ENCODE measurements around the gene SLC38A3.
A peak's percentile ranks its signal among the peaks of the same experiment; 100 is the strongest.

SLC38A3 gene

DNA sequence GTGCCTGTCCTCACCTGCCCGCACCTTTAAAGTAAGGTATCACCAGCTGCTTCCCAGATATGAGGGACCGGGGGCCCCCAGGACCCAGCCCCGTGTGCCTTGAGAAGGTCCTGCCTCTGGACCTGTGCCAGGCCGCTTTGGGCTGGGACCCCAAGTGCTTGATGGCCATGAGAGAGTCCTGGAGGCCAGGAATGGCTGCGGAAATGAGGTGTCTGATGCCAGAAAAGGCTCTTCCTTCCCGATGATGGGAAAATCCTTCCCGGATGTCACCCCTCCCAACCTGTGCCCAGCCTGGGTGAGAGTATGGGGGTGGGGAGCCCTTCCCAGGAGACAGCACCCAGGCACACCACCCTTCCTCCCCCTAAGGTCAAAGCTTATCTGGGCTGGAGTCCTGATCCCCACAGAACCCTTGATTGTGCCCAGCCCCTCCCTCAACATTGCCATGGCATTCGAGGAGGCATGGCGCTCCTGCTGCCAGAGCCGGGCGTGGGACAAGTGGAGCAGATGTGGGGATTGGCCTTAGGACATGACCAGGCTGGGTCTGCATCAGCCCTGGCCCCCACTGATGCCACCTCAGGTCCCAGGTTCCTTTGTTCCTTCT is 35.7 kb upstream of the SLC38A3 start:
- no peak for DNase-seq (ENCODE audit: low spot score)

DNA sequence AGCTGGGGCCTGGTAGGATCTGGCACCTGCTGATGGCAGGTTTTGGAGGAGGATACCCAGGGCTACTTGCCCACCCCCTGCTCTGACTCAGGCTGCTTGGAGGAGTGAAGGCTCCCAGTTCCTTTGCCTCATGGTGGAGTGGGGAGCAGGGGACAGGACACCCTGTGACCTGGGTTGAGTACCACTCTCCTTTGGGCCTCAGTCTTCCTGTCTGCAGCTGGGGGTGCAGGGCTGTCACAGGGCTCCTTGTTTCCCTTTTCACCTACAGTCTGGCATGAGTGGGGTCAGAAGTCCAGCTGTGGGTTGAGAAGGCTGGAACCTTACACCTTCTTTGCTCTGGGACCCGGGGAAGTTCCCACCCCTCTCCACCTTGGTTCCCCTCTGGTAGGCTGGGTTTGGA is 35.2 kb upstream of the SLC38A3 start:
- no peak for DNase-seq (ENCODE audit: low spot score)

DNA sequence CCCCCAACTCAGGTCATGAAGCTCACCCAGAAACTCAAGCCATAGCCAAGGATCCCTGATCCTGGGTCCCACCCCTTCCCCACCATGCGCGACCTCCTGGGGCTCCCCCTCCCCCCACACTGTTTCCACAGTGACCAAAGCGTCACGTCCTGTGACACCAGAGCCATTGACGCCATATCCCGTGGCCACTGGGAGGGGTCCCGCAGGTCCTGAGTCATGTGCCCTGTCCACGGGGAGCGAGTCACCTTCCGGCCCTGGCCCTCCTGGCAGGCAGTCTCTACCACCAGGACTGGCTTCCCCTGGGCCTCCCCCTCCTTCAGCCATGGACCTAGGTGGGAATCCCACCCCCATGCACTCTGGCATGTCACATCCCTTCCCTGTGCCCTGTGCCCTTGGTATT is 34.4 kb upstream of the SLC38A3 start:
- no peak for DNase-seq (ENCODE audit: low spot score)

DNA sequence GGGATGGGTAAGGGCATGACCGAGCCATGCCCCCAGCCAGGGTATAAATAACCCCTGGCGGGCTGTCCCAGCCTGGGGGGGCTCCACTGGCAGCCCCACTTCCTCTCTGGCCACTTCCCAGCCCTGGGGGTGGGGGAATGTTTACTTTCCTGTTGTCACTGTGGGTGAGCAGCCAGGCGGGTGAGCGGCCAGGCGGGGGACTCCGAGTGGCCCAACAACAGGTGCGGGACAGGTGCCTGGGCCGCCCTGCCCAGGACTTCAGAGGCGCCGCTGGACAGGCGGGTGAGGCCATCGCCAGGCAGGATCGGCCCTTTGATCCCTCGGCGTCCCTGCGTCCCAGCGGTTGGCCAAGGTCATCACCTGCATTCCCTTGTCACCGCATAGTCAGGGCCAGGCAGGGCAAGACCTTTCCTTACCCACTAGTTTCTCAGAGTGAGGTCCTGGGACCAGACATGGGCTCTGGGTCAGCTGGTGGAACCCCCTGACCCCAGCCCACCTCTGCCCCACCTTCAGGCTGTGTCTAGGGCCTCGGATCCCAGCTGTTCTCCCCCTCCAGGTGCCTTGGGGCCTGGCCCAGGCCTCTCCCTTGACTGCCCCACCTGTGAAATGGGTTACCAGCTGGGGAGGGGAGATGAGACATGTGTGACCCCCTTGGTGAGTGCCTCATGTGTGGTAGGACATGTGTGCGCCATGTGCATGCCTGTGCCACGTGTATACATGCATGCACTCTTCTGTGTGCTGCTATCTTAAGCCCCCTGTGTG is 33.4 kb upstream of the SLC38A3 start:
- DNase-seq (ENCODE audit: low spot score) = no peak

DNA sequence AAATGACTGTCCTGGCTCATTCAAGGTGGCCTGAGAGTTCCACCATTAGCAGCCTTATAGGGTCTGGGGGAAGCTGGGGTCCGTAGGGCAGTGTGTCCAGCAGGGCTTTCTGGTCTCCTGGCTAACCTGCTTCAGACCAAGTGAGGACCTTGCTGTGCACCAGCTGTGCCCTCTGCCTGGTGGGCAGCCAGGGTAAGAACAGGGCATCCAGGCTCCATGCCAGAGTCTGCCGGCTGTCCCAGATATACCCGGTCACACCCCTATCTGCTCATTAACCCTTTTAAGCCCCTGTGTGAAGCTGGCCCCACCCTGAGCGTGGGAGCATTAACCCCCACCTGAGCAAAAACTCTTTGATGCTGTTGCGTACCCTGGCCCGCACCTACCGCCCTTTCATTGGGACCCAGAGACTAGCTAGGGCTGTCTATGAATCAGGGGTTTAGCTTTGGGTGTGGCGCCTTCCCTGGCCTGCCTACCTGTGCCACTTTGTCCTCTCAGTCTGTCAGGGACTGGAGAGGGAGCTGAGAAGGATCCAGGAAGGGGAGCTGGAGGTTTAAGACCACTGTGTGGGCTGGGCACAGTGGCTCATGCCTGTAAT is 32.3 kb upstream of the SLC38A3 start:
- DNase-seq (ENCODE audit: low spot score) = no peak

DNA sequence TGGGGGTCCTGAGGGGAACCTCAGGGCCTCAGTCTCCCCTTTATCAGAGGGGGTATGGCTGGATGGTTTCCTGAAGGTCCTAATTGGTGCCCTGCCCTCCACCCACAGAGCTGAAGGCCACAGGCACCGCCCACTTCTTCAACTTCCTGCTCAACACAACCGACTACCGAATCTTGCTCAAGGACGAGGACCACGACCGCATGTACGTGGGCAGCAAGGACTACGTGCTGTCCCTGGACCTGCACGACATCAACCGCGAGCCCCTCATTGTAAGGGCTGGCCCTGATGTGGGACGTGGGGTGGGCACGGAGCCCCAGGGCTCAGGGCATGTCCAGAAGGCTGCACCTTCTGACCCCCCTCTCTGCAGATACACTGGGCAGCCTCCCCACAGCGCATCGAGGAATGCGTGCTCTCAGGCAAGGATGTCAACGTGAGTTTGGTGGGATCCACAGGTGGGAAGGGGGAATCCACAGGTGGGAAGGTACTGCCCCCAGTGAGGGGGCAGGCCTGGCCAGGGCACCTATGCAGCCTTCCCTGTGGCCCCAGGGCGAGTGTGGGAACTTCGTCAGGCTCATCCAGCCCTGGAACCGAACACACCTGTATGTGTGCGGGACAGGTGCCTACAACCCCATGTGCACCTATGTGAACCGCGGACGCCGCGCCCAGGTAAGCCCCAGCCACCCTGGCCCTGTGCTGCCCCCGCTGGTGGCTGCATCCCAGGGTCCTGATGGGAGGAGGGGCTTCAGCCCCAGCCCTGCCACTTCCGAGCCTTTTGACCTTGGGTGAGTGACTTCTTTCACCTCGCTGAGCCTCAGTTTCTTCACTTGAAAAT is 31.2 kb upstream of the SLC38A3 start:
- no peak for DNase-seq (ENCODE audit: low spot score)

DNA sequence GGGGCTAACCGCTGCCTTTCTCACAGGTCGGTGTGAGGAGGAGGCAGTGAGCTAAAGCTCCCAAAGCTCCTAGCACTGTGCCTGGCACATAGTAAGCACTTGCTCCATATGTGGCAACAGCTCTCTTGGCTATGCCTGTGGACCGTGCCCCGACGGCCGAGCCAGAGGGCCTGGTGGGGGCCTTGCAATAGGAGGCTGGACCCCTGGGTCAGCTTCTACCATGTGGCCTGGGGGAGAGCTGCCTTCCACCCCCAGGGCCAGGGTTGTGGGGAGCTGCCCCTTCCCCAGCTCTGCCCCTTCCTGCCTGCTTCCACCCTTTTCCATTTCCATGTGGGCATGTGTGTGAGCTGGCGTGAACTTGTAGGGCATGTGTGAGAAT is 30.6 kb upstream of the SLC38A3 start:
- no peak for DNase-seq (ENCODE audit: low spot score)

DNA sequence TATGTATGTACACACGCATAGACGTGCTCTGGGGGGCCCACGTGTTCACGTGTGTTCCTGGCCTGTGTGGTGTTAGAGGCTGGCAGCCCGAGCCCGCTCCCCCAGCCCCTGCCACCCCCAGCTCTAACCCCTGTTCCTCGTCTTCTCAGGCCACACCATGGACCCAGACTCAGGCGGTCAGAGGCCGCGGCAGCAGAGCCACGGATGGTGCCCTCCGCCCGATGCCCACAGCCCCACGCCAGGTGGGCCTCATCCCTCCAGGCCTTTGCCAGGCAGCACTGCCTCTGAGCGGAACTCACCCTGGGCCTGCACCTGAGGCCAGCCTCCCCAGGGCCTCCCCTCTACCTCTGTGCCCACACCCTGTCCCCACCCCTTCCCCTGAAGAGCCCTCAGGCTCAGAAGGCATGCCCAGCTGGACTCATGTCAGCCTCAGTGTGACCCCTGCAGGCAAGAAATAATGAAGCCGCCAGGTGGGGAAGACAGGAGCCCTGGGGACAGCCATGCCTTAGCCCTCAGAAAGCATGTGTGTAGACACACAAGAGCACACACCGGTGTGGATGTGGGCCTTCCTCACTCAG is 30.0 kb upstream of the SLC38A3 start:
- no peak for DNase-seq (ENCODE audit: low spot score)

DNA sequence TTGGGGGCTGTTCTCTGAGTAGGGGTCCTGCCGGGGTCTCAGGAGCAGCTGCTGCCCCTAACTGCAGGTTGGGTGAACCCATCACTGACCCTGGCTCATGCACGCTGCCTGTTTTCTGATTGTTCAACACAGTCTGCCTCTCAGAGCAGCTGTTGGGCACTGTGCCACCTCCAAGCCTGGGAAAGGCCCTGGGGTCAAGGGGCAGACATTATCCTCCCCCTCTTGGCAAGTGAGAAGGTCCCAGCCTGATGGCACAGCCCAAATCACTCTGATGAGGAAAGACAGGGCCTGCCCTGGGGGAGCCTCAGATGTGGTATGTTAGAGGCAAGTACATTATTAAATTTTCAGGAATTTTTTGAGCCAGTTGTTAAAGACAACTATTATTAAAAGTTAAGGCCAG is 27.7 kb upstream of the SLC38A3 start:
- DNase-seq (ENCODE audit: low spot score) = no peak

DNA sequence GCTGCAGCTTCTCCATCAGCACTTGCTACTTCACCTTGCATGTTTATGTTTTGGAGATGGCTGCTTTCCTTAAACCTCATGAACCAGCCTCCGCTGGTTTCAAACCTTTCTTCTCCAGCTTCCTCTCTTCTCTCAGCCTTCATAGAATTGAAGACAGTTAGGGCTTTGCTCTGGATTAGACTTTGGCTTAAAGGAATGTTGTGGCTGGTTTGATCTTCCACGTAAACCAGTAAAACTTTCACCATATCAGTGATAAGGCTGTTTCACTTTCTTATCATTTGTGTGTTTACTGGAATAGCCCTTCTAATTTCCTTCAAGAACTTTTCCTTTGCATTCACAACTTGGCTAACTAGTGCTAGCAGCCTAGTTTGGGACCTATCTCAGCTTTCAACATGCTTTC is 25.4 kb upstream of the SLC38A3 start:
- no peak for DNase-seq (ENCODE audit: low spot score)

DNA sequence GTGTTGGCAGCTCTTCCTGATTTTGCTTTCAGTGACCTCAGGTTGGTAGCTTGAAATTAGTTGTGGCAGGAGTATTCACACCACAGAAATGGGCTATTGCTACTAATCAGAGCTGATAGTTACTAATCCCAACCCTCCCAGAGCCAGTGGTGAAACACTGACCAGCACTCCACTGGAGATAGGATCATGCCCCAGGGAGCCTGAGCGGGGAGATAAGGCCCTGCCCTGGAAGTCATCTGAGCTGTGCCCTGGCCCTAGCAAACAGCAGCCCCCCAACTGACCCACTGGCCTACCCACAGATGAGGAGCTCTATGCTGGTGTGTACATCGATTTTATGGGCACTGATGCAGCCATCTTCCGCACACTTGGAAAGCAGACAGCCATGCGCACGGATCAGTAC is 23.1 kb upstream of the SLC38A3 start:
- DNase-seq (ENCODE audit: low spot score) = no peak

DNA sequence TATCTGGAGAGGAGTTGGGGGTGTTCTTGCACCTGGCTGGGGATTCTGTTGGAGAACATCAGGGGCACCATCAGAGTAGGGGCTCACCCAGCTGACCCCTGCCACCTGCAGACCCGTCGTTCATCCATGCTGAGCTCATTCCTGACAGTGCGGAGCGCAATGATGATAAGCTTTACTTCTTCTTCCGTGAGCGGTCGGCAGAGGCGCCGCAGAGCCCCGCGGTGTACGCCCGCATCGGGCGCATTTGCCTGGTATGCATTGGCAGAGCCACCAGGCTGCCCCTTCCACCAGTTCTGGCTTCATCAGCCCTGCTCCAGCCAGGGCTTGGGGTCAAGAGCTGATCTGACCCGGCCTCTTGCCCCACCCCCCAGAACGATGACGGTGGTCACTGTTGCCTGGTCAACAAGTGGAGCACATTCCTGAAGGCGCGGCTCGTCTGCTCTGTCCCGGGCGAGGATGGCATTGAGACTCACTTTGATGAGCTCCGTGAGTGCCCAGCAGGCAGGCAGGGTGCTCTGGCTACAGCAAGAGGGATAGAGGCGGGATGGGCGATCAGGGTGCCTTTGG is 22.5 kb upstream of the SLC38A3 start:
- DNase-seq (ENCODE audit: low spot score) = no peak

DNA sequence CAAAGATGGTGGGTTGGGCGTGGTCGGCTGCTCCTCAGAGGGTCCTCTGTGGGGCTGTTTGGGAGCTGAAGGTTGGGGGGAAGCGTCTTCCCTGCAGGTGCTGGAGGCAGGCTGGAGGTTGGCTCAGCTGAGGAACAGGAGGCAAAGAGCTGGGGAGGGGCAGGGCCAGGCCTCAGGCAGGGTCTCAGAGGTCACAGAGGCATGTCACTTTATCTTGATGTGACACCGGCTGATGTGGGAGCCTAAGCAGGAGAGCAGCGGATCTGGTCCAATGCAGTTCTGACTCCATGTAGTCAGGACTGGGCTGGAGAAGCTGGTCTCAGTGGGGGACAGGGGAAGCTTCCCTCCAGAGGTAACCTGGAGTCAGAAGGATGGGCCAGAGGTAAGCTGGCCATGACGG is 21.3 kb upstream of the SLC38A3 start:
- no peak for DNase-seq (ENCODE audit: low spot score)

DNA sequence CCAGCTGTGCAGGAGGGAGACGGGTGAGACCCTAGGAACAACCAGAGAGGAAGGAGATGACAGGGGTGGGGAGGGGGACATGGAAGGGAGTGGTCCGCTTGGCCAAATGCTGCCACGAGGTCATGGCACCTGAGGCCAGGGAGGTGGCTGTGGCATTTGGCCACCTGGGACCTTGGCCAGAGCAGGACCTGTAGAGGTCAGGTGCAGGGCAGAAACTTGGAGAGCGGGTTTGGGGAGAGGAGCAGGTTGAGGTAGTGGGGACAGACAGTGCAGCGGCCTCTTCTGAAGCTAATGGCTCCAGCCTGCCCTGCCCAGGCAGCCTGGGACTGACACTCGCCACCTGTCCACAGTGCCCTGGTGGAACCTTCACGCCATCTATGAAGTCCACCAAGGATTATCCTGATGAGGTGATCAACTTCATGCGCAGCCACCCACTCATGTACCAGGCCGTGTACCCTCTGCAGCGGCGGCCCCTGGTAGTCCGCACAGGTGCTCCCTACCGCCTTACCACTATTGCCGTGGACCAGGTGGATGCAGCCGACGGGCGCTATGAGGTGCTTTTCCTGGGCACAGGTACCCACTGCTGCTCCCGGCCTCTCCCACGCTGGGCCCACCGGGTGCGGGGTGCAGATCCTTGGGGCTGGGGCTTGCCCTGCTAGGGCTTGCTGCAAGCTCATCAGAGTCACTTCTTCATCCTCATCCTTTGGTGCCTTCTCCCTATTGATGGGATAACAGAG is 20.7 kb upstream of the SLC38A3 start:
- DNase-seq (ENCODE audit: low spot score) = no peak

DNA sequence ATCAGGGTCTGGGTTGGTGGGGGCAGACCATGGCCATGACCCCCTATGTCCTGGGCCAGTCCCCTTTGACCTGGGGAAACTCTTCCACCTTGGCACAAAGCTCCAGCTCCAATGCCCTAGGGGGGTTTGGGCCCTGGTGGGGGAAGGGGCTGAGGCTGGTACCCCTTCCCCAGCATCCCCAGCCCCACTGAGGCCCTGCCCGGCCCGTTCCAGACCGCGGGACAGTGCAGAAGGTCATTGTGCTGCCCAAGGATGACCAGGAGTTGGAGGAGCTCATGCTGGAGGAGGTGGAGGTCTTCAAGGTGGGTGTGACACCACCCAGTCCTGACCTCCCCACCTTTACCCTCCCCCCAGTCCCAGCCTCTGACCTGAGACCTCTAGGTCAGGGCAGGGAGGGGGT is 19.8 kb upstream of the SLC38A3 start:
- no peak for DNase-seq (ENCODE audit: low spot score)

DNA sequence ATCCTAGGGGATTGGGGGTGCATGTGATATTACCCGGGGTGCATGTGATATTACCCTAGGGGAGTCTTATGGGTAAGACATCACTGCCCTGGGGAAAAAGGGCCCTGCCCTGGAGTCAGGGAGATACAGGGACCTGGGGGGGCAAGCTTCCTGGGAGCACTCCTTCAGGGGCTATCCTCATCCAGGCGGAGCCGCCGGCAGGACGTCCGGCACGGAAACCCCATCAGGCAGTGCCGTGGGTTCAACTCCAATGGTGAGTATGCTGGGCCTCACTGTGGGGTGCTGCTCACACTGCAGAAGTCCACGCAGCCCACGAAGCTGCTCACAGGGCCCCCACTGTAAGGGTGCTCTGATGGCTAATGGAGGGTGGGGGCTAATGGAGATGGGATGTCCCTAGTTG is 19.0 kb upstream of the SLC38A3 start:
- DNase-seq (ENCODE audit: low spot score) = no peak

DNA sequence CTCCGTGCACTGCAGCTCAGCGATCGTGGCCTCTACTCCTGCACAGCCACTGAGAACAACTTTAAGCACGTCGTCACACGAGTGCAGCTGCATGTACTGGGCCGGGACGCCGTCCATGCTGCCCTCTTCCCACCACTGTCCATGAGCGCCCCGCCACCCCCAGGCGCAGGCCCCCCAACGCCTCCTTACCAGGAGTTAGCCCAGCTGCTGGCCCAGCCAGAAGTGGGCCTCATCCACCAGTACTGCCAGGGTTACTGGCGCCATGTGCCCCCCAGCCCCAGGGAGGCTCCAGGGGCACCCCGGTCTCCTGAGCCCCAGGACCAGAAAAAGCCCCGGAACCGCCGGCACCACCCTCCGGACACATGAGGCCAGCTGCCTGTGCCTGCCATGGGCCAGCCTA is 17.3 kb upstream of the SLC38A3 start:
- no peak for DNase-seq (ENCODE audit: low spot score)

DNA sequence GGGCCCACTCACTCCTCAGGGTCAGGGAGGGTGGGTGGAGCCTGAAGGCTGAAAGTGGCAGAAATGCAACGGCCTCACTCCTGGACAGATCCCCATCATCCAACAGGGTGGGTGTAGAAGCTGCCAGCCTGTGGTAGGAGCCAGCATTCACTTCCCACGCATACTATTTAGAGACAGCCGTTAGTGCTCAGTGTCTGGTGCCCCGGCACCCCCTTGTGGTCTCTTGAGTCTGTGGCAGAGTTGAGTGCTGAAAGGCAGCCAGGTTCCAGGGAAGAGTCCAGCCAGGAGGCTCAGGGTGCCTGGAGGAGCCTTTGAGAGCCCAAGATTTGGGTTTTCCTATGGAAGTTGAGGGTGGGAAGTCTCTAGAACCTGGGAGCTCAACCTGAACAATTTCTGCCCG is 15.8 kb upstream of the SLC38A3 start:
- DNase-seq (ENCODE audit: low spot score) = peak; percentile 87

DNA sequence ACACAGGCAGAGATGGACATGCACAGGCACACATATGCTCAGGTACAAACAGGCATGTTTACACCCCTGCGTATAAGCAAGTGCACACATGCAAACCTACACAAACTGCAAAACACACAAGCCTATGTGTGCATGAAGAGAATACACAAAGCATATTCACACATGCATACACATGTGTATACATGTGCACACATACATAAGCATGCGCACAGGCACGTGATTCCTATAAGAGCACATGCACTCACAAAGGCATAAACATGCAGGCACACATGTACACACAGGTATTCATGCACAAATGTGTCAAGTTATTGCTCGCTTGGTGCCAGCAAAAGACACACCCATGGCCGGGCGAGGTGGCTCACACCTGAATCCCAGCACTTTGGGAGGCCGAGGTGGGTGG is 15.1 kb upstream of the SLC38A3 start:
- DNase-seq (ENCODE audit: low spot score) = no peak

DNA sequence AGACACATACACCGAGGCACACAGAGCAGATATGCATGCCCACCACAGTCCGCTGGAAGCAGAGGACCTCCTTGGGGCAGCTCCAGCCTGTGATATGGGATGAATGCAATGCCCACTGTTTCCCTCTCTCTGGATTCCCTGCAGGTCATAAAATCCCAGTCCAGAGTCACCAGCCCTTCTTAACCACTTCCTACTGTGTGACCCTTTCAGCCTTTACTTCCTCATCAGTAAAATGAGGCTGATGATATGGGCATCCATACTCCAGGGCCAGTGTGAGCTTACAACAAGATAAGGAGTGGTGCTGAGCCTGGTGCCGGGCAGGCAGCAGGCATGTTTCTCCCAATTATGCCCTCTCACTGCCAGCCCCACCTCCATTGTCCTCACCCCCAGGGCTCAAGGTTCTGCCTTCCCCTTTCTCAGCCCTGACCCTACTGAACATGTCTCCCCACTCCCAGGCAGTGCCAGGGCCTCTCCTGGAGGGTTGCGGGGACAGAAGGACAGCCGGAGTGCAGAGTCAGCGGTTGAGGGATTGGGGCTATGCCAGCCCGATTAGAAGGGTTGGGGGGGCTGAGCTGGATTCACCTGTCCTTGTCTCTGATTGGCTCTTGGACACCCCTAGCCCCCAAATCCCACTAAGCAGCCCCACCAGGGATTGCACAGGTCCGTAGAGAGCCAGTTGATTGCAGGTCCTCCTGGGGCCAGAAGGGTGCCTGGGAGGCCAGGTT is 14.0 kb upstream of the SLC38A3 start, which contains the start of gene GNAT1:
GNAT1 (plus strand) TSS at position 675 of the 725 bp plus-strand sequence. CDS start 116 bp downstream, outside the sequence.
- no peak for DNase-seq (ENCODE audit: low spot score)

DNA sequence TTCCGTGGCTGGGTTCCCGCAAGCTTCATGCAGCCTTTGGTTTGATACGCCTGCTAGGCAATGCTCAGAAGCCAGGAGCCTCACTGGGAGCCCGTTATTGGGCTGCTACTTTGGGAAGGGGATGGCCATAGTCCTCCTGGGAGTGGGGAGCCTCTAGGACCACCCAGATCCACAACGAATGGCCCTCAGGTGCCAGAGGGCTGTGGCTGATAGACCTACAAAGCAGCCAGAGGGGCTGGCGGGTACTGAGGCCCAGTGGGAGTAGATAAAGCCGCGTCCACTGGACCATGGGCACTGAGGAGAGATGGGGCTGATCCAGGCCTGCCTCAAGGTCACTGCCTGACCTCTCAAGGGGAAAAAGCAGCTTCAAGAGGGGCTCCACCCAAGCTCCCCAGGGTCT is 12.9 kb upstream of the SLC38A3 start:
- DNase-seq (ENCODE audit: low spot score) = no peak

Measured in Ammon's horn (tissue), 1 donor.